Stomach (tissue), 4 donors: Measurements from ENCODE around the gene MCM5.

Experiments used
- POLR2A ChIP-seq, 4 donors: fragments of 450-650 bp; IDR thresholded peaks; one replicate each; pipeline ENCODE4 v1.6.1; 2016; ENCODE audit warnings: antibody characterized with exemption in 4 of 4, control low read depth in 2 of 4, mild to moderate bottlenecking in 1 of 4, moderate library complexity in 1 of 4
- TF ChIP-seq, protein P1 (sequence below), 7 experiments: fragments of 450-650 bp in 4 of 7; fragments of 200-600 bp in 3 of 7; sonication (generic) in 3 of 7; IDR thresholded peaks; one replicate each; pipeline ENCODE4 v1.5.1; 2016 to 2019; ENCODE audit warnings: antibody characterized with exemption in 7 of 7, control low read depth in 2 of 7, mild to moderate bottlenecking in 1 of 7

DNA sequence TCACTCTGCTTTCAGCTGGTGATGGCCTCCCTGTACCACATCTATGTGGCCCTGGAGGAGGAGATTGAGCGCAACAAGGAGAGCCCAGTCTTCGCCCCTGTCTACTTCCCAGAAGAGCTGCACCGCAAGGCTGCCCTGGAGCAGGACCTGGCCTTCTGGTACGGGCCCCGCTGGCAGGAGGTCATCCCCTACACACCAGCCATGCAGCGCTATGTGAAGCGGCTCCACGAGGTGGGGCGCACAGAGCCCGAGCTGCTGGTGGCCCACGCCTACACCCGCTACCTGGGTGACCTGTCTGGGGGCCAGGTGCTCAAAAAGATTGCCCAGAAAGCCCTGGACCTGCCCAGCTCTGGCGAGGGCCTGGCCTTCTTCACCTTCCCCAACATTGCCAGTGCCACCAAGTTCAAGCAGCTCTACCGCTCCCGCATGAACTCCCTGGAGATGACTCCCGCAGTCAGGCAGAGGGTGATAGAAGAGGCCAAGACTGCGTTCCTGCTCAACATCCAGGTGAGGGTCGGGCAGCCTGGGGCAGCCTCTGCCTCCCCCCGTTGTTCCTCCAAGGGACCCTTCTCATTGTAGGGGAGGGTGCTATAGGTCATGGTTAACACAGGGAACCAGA, 13.2 kb upstream of the MCM5 start:
- TF ChIP-seq, protein P1, sequence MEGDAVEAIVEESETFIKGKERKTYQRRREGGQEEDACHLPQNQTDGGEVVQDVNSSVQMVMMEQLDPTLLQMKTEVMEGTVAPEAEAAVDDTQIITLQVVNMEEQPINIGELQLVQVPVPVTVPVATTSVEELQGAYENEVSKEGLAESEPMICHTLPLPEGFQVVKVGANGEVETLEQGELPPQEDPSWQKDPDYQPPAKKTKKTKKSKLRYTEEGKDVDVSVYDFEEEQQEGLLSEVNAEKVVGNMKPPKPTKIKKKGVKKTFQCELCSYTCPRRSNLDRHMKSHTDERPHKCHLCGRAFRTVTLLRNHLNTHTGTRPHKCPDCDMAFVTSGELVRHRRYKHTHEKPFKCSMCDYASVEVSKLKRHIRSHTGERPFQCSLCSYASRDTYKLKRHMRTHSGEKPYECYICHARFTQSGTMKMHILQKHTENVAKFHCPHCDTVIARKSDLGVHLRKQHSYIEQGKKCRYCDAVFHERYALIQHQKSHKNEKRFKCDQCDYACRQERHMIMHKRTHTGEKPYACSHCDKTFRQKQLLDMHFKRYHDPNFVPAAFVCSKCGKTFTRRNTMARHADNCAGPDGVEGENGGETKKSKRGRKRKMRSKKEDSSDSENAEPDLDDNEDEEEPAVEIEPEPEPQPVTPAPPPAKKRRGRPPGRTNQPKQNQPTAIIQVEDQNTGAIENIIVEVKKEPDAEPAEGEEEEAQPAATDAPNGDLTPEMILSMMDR (IDR thresholded peaks at IDR 0.05), result no peak
- no peak for TF ChIP-seq POLR2A (IDR thresholded peaks at IDR 0.05)
